Activated naive CD8-positive, alpha-beta T cell treated with anti-CD3 and anti-CD28 coated beads, Interleukin-2, amount 50 U/mL, for 24 hours (primary cell): ENCODE data around the gene DNER.
"Not testable (repeated sequence)": the region's sequence is repeated elsewhere in the genome, so short reads cannot be mapped to it uniquely, and the experiment has no call there.

Experiments used
- ATAC-seq: fragments of 150-1000 bp; cut with Tn5 transposase; one replicate; pipeline ENCODE4 v1.10.0; 2021
- DNase-seq: peaks from one replicate; pipeline ENCODE4 v3.0.0; 2021
- H3K27ac Mint-ChIP-seq: one replicate; pipeline ENCODE4 v1.8.0; 2021; ENCODE audit warnings: mild to moderate bottlenecking, mixed read lengths
- H3K27me3 Mint-ChIP-seq: one replicate; pipeline ENCODE4 v1.8.0; 2021; ENCODE audit warnings: mixed read lengths
- H3K36me3 Mint-ChIP-seq: one replicate; pipeline ENCODE4 v1.8.0; 2021; ENCODE audit warnings: low read depth, mixed read lengths
- H3K4me1 Mint-ChIP-seq: one replicate; pipeline ENCODE4 v1.8.0; 2021; ENCODE audit warnings: mixed read lengths
- H3K4me3 Mint-ChIP-seq: one replicate; pipeline ENCODE4 v1.8.0; 2021; ENCODE audit warnings: mild to moderate bottlenecking, moderate library complexity, mixed read lengths
- H3K9me3 Mint-ChIP-seq: one replicate; pipeline ENCODE4 v1.8.0; 2021; ENCODE audit warnings: mixed read lengths

Gene DNER

DNA sequence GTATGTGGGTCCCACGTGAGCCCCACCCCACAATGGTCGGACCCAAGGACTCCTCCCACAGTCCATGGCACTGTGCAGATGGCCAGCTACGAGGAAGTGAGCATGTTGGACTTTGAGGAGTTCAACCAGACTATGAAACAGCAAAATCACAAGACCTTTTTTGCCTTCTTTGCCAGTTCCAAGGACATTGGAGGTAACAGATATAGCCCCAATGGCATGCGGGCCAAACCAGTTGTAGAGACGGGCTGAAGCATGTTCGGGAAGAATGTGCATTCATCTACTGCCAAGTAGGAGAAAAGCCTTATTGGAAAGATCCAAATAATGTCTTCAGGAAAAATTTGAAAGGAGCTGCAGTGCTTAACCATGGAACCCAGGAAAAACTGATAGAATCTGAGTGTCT lies 12.6 kb downstream of the DNER start:
- H3K27me3 Mint-ChIP-seq, result peaks cover 16% of the 10 kb centered on the region
- H3K27ac Mint-ChIP-seq, result no peak overlapping the region
- DNase-seq, result no peak
- H3K36me3 Mint-ChIP-seq, result no peaks in the 10 kb centered on the region
- no peaks in the 10 kb centered on the region for H3K9me3 Mint-ChIP-seq
- no peak overlapping the region for H3K4me3 Mint-ChIP-seq
- no peaks in the 10 kb centered on the region for H3K4me1 Mint-ChIP-seq
- ATAC-seq, result no peak

DNA sequence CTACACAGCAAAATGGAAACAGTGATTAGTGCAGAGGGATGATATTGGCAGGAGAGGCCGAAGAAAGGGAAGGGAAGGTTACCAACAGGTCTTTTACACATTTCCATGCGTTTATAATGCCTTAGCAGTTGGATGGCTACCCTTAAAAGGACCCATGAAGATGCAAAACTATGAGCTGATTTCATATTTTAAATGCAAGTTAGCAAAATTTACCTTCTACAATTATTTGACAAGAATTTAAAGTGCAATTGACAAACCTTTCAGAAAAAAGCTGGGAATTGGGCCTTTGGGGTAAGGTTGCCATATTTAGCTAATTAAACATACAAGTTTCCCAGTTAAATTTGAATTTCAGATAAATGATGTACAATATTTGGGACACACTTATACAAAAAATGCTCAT lies 13.3 kb downstream of the DNER start:
- DNase-seq (no peak), ATAC-seq (no peak)
- no peaks in the 10 kb centered on the region for H3K9me3 Mint-ChIP-seq
- H3K36me3 Mint-ChIP-seq, result no peaks in the 10 kb centered on the region
- no peaks in the 10 kb centered on the region for H3K4me1 Mint-ChIP-seq
- no peak overlapping the region for H3K27ac Mint-ChIP-seq
- peaks cover 22% of the 10 kb centered on the region for H3K27me3 Mint-ChIP-seq
- no peak overlapping the region for H3K4me3 Mint-ChIP-seq

DNA sequence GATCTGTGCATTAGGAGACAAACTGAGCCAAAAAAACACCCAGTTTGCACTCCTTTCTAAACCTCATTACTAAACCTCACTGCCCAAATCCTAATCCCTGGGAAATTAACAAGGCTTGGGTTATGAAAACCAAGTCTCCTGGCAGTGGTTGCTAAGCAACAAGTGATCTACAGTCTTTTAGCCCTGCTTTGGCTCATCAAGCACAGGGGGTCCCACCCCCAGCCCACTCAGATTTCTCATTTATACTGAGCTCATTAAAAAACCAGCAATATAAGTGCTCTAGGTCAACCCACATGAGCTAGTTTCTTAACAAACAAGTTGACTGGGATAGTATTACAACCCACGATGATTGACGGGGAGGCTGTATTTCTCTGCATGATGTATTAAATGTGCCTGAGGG lies 18.4 kb downstream of the DNER start:
- H3K36me3 Mint-ChIP-seq, result no peaks in the 10 kb centered on the region
- peaks cover 13% of the 10 kb centered on the region for H3K27me3 Mint-ChIP-seq
- no peaks in the 10 kb centered on the region for H3K9me3 Mint-ChIP-seq
- no peak for ATAC-seq
- no peaks in the 10 kb centered on the region for H3K4me1 Mint-ChIP-seq
- no peak overlapping the region for H3K4me3 Mint-ChIP-seq
- no peak overlapping the region for H3K27ac Mint-ChIP-seq
- DNase-seq, result no peak

DNA sequence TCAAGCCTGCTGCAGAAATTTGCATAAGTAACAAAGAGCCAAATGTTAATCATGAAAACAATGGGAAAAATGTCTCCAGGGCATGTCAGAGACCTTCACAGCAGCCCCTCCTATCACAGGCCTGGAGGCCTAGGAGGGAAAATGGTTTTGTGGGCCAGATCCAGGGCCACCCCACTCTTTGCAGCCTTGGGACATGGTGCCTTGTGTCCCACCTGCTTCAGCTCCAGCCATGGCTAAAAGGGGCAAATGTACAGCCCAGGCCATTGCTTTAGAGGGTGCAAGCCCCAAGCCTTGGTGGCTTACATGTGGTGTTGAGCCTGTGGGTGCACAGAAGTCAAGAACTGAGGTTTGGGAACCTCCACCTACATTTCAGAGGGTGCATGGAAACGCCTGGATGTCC lies 20.5 kb downstream of the DNER start:
- peaks cover 13% of the 10 kb centered on the region for H3K27me3 Mint-ChIP-seq
- DNase-seq, H3K4me1 Mint-ChIP-seq, H3K9me3 Mint-ChIP-seq, H3K4me3 Mint-ChIP-seq, ATAC-seq, H3K27ac Mint-ChIP-seq, H3K36me3 Mint-ChIP-seq: not testable (repeated sequence)

DNA sequence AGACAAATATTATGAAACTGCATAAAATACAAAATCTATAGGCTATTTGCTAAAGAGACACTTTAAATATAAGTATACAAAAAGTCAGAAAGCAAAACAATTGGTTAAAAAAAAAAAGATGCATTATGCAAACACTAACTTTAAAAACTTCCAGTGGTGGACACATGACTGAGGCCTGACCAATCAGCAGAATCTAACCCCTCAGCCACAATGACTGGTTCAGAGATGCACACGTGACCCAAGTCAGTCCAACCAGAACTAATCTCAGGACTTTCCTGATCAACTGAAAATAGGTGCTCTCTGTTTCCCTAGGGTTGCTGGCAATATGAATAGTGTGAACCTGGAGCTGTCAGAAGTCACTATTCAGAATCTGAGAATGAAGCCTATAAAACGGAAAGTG lies 22.7 kb downstream of the DNER start:
- Mint-ChIP-seq H3K36me3 (no peaks in the 10 kb centered on the region), H3K4me3 (no peak overlapping the region), H3K27ac (no peak overlapping the region), H3K9me3 (peaks cover 5% of the 10 kb centered on the region), H3K4me1 (no peaks in the 10 kb centered on the region), H3K27me3 (peaks cover 21% of the 10 kb centered on the region)
- DNase-seq (no peak), ATAC-seq (no peak)

DNA sequence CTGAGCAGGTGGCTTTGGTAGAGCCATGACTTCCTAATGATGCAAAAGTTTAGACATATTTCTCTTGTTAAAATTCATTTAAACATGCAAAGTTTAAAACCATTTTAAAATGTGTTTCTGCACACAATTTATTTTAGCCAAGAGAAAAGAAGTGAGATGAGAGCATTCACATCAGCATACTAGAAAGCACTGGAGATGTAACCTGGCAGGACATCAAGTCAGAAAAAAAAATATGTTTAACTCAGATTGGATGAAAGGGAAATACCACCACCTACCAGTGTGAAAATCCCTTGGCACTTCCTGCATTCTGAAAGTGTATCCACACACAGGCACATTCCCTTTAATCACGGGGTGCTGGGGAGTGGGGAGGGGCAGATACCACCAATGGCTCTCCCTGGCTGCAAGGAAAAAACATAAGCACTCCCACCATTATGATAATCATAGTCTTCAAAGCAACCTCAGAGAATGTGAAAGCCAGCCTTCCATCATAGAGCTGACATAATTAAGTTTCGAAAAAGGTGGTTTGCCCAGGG lies 25.0 kb downstream of the DNER start:
- H3K27me3 Mint-ChIP-seq, result peaks cover 9% of the 10 kb centered on the region
- no peak for DNase-seq
- no peaks in the 10 kb centered on the region for H3K36me3 Mint-ChIP-seq
- peaks cover 5% of the 10 kb centered on the region for H3K9me3 Mint-ChIP-seq
- H3K4me1 Mint-ChIP-seq, result no peaks in the 10 kb centered on the region
- no peak for ATAC-seq
- no peak overlapping the region for H3K4me3 Mint-ChIP-seq
- no peak overlapping the region for H3K27ac Mint-ChIP-seq

DNA sequence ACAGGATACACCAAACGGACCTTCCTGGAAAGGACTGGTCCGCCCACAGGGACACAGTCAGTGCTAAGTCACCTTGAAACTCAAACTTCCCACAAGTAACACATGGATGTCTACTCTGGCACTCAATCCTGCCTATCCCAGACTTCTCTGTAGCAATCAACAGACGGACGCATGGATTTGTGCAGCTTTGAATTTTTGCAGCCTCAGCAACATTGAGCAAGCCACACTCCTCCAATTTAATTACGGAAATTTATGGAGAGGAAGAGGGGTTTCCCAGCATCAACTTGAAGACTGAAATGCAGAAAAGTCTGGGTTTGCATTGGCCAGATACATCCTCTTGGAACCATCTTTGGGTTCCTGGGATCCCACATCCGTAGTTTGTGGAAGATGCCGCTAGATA lies 26.2 kb downstream of the DNER start:
- H3K36me3 Mint-ChIP-seq, result no peaks in the 10 kb centered on the region
- no peak for ATAC-seq
- H3K4me1 Mint-ChIP-seq, result no peaks in the 10 kb centered on the region
- H3K9me3 Mint-ChIP-seq, result peaks cover 5% of the 10 kb centered on the region
- no peak overlapping the region for H3K4me3 Mint-ChIP-seq
- no peak overlapping the region for H3K27ac Mint-ChIP-seq
- no peak for DNase-seq
- peaks cover 13% of the 10 kb centered on the region for H3K27me3 Mint-ChIP-seq

DNA sequence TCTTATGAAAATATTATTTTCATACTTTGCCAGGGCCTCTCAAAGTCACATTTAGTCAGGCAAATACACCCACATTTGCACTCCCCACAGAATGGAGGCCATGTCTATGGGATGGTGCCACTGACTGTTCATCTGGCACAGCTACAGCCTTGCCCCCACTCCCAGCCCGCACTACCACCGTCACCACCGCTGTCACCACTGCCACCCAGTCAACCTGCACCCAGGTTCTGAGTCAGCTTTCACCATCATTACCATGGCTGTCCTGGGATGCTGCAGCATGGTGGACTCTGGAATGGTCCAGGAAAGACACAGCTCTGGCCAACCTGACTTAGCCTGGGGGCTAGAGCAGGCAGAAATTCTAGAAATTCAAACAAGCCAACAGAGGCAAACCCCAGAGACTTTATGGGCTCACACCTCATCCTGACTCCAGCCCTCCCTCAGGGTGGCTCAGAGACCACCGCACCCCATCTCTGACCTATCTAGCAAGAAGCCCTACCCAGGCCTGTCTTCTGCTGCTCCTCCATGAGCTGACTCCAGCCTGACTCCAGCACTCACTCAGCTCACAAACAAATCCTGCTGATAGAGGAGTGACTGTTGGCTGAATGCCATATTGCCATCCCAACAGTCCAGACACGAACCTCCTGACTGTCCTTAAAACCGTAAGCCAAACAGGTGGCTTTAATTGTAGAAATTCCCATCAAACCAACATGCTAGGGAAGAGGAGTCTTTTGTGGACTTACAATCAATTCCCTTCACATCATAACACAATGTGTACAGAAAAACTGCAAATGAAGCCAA lies 28.0 kb downstream of the DNER start:
- H3K27ac Mint-ChIP-seq, result no peak overlapping the region
- peaks cover 16% of the 10 kb centered on the region for H3K27me3 Mint-ChIP-seq

DNA sequence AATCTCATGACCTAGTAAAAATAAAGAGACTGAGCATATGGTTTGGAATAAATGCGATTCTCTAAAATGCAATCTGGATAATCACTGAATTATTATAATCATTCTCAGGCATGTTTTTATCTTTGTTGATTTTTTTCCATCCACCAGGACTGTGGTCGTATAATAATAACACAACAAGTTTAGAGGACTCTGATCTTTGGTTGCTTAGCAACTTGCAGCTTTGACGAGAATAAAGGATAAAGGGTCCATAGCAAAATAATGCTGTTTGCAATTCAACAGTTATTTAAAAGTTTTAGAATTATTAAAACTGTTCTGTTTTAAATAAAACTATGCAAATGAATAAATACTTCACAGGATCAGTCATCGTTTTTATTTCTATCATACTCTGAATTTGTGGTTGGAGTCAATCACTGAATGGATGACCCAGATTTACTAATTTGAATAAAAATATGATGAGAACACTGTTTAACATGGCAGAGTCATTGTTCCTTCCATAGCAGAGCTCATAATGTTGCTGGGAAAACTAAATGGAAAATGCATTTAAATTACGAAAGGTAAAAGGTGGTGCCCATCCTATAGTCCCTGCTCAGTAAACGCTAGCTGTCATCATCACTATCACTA lies 29.3 kb downstream of the DNER start:
- Mint-ChIP-seq H3K9me3 (peaks cover 5% of the 10 kb centered on the region), H3K27me3 (peaks cover 24% of the 10 kb centered on the region), H3K4me1 (no peaks in the 10 kb centered on the region), H3K4me3 (no peak overlapping the region), H3K36me3 (no peaks in the 10 kb centered on the region), H3K27ac (no peak overlapping the region)
- no peak for DNase-seq
- no peak for ATAC-seq

More for the DNA sequence above, 28.0 kb downstream of the DNER start:
- Mint-ChIP-seq H3K9me3 (peaks cover 5% of the 10 kb centered on the region), H3K4me3 (no peak overlapping the region), H3K4me1 (no peaks in the 10 kb centered on the region), H3K36me3 (no peaks in the 10 kb centered on the region)
- DNase-seq, result no peak
- ATAC-seq, result no peak

DNA sequence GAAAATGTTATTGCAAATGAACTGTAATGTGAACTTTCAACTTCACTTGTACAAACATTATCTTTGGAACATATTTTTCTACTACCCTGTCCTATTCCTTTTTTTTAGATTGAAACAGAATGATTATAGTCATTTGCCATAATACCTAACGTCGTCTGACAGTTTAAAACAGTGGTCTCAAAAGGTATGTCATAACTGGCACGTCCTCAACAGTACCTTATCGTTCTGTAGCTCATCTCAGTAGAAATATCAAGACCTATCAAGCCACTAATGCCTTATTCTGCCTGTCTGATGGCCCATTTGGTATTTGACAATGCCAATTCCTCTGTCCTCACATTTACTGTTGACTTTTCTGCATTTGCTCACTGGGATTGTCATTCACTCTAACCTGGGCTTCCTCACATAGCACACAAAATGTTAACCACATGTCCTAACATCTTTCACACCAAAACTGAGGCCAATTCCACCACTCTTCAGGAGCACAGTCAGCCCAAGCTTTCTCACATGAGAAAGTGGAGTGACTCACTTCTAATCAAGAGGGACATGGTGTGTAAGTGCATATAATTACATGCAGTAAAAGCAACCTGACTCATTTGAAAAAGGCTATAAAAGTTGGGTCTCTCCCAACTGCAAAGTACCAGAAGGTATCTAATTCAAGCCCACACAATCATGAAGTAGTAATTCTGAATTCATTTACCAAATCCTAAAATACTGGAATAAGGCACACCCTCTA lies 34.8 kb downstream of the DNER start:
- Mint-ChIP-seq H3K4me3 (no peak overlapping the region), H3K27ac (no peak overlapping the region), H3K4me1 (no peaks in the 10 kb centered on the region), H3K36me3 (no peaks in the 10 kb centered on the region), H3K9me3 (no peaks in the 10 kb centered on the region), H3K27me3 (peaks cover 27% of the 10 kb centered on the region)
- DNase-seq, result no peak
- ATAC-seq, result no peak

DNA sequence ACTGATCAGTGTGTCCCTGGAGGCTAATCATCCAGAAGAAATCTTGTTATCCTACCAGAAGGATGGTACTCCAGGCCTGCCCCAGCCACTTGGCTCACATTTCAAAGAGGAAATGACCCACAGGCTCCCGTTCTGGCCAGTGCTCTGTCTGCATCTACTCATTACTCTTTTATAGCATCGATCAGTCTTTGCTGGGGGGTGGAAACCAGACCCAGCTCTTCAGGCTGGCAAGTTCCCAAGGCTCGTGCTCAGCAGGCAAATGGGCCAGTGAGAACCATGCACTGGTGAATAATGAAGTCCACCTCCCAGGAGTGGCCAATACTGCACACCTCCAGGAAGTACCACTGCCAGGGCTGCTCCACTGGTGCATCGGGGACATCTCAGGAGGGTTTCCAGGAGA lies 38.8 kb downstream of the DNER start:
- H3K27me3 Mint-ChIP-seq, result peaks cover 25% of the 10 kb centered on the region
- H3K36me3 Mint-ChIP-seq, result no peaks in the 10 kb centered on the region
- H3K4me1 Mint-ChIP-seq, result no peaks in the 10 kb centered on the region
- DNase-seq, result no peak
- no peaks in the 10 kb centered on the region for H3K9me3 Mint-ChIP-seq
- H3K4me3 Mint-ChIP-seq, result no peak overlapping the region
- no peak for ATAC-seq
- H3K27ac Mint-ChIP-seq, result no peak overlapping the region

DNA sequence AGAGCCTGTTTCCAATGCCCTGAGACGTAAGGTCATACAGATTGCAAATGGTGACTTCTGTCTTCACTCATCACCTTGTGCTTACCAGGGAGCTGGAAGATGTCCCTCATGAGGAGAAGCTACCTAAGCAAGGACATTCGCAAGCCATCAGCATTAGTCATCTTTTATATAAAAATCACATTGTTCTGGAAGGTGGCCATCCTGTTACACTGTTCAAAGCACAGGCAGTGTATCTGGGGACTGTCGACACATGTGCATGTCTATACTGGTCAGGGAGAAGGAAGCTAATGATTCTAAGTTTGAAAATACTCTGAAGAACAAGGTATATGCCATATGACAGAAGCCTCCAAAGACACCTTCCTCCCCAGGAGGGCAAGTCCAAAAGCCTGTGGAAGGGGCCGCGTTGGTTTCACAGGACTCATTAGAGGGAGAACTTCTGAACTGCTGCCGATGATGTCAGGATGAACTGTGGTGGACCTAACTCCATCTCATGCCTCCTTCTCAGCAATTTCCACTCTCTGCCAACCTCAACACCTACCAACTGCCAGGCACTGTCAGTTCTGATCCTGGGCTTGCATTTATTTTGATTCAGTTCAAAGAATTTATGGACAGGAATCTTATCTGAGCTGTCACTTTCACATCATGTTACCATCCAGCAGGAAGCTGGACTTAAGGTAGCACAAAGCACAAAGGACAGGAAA lies 39.4 kb downstream of the DNER start:
- H3K4me1 Mint-ChIP-seq, result no peaks in the 10 kb centered on the region
- no peaks in the 10 kb centered on the region for H3K9me3 Mint-ChIP-seq
- H3K4me3 Mint-ChIP-seq, result no peak overlapping the region
- DNase-seq (no peak), ATAC-seq (no peak)
- no peak overlapping the region for H3K27ac Mint-ChIP-seq
- no peaks in the 10 kb centered on the region for H3K36me3 Mint-ChIP-seq
- H3K27me3 Mint-ChIP-seq, result peaks cover 21% of the 10 kb centered on the region

DNA sequence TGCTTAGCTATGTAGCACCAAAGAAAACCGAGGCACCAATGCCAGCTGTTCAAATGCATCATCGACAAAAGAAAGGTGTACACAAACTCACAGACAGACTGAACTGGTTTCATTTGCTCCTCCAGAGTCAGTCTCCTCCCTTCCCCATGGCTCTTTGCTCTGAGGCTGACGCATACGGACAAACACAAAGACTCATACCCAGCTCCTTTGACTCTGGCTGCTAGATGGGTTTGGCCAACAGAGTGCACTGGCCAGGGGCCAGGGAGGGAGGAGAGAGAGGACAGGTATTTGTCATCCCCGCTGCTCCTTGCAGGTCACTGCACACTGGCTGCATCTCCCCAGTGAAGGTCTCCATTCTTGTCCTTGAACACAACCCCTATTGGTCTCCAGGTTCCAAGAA lies 40.7 kb downstream of the DNER start:
- no peaks in the 10 kb centered on the region for H3K9me3 Mint-ChIP-seq
- no peak overlapping the region for H3K4me3 Mint-ChIP-seq
- no peaks in the 10 kb centered on the region for H3K4me1 Mint-ChIP-seq
- H3K27me3 Mint-ChIP-seq, result peaks cover 12% of the 10 kb centered on the region
- H3K36me3 Mint-ChIP-seq, result no peaks in the 10 kb centered on the region
- ATAC-seq (no peak), DNase-seq (no peak)
- H3K27ac Mint-ChIP-seq, result no peak overlapping the region

DNA sequence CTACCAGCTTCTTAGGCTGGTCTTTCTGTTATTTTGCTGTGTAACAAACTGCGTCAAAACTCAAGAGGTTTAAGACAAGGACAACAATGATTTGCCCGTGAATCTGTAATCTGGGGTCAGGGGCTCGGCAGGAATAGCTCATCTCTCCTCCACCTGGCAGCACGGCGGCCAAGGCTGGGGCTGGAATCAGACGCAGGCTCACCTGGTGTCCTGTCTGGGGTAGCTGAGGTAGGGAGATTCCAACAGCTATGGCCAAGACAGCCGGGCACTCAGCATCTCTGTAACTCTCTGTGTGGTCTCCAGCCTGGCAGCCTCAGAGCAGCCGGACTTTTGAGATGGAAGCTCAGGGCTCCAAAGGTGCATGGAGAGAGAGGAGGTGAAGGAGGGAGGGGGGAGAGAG lies 42.3 kb downstream of the DNER start:
- Mint-ChIP-seq H3K27ac (no peak overlapping the region), H3K9me3 (no peaks in the 10 kb centered on the region)

More for the DNA sequence above, 42.3 kb downstream of the DNER start:
- no peak for DNase-seq
- Mint-ChIP-seq H3K27me3 (peaks cover 12% of the 10 kb centered on the region), H3K4me3 (no peak overlapping the region), H3K4me1 (no peaks in the 10 kb centered on the region), H3K36me3 (no peaks in the 10 kb centered on the region)
- ATAC-seq, result no peak
